Transverse colon (tissue), 4 donors: ENCODE results near the gene PAGE2B. TPM values are rescaled to one million over a fixed set of nuclear protein-coding genes. Genes with fewer than 3 reads are reported as not detected.

Experiments
- DNase-seq: peaks from one replicate; pipeline ENCODE4 v3.0.0-alpha.2; 2019
- H3K27ac ChIP-seq, 4 donors: fragments of 200-600 bp; sonication (generic); 2 replicates each; pipeline ENCODE4 v1.5.1; 2016 to 2018; ENCODE audit warnings: inconsistent platforms in 4 of 4
- H3K27me3 ChIP-seq: fragments of 200-600 bp; sonication (generic); 2 replicates; pipeline ENCODE4 v1.5.1; 2017; ENCODE audit warnings: inconsistent platforms
- H3K36me3 ChIP-seq, 4 donors: fragments of 200-600 bp; sonication (generic); 2 replicates each; pipeline ENCODE4 v1.5.1; 2017 to 2019; ENCODE audit warnings: inconsistent platforms in 4 of 4
- H3K4me1 ChIP-seq, 4 donors: fragments of 200-600 bp; sonication (generic); 2 replicates each; pipeline ENCODE4 v1.5.1; 2017 to 2020; ENCODE audit warnings: inconsistent platforms in 4 of 4
- H3K4me3 ChIP-seq, 4 donors: fragments of 200-600 bp; sonication (generic); 1 replicate in 1 of 4; 2 replicates in 3 of 4; pipeline versions ENCODE4 v1.5.1 to v1.6.1; 2017 to 2019; ENCODE audit warnings: inconsistent platforms in 4 of 4
- H3K9me3 ChIP-seq, 2 donors: fragments of 200-600 bp; sonication (generic); 2 replicates each; pipeline ENCODE4 v1.5.1; 2017 to 2019; ENCODE audit warnings: inconsistent platforms in 2 of 2
- EP300 ChIP-seq: sonication (generic); formaldehyde crosslinking; IDR thresholded peaks from one replicate; pipeline ENCODE4 v1.6.1; 2017; ENCODE audit warnings: antibody characterized with exemption, low read depth
- POLR2A ChIP-seq: fragments of 450-650 bp; IDR thresholded peaks from one replicate; pipeline ENCODE4 v1.6.1; 2016; ENCODE audit warnings: antibody characterized with exemption, mild to moderate bottlenecking, moderate library complexity
- POLR2AphosphoS5 ChIP-seq, 3 donors: sonication (generic); formaldehyde crosslinking; IDR thresholded peaks; one replicate each; pipeline ENCODE4 v1.6.1; 2016; ENCODE audit warnings: antibody characterized with exemption in 3 of 3
- WGBS, 2 donors: methylation state at CpG; one replicate each; pipeline ENCODE4 v1.1.5; 2018; ENCODE audit warnings: low coverage in 1 of 2; 5-methylcytosine and 5-hydroxymethylcytosine counted together
- in situ Hi-C, 4 donors: fragments of 200-750 bp; cut with MboI; loops; one replicate each; pipeline versions ENCODE4 v1.15.0 to v1.15.1; 2017; ENCODE audit warnings: low sequenced_read_pairs in 3 of 4, low pct_ligation_motif_present in 1 of 4, low pct_unique_long_range_greater_than_20kb in 1 of 4
- intact Hi-C: fragments of 100-400 bp; cut with DNase I; formaldehyde crosslinking; loops from one replicate; pipeline ENCODE4 v1.15.1; 2023; ENCODE audit warnings: low total_unique reads
- total RNA-seq, 4 donors: library from RNA; depleted of rRNA; stranded (reverse); fragments of >200 nt; gene quantifications; one replicate each; pipeline ENCODE4 v1.1.0, GENCODE V29; 2016
- TF ChIP-seq, protein P1 (sequence below), 5 experiments: fragments of 200-600 bp in 3 of 5; fragments of 450-650 bp in 2 of 5; sonication (generic) in 3 of 5; IDR thresholded peaks; 1 replicate in 2 of 5; 2 replicates in 3 of 5; pipeline ENCODE4 v1.5.1; 2016 to 2017; ENCODE audit warnings: antibody characterized with exemption in 5 of 5, inconsistent platforms in 3 of 5, mild to moderate bottlenecking in 2 of 5, moderate library complexity in 1 of 5

The PAGE2B gene
- total RNA-seq, 4 donors from 2014 or later, result 2.0 TPM; not detected in 3

DNA sequence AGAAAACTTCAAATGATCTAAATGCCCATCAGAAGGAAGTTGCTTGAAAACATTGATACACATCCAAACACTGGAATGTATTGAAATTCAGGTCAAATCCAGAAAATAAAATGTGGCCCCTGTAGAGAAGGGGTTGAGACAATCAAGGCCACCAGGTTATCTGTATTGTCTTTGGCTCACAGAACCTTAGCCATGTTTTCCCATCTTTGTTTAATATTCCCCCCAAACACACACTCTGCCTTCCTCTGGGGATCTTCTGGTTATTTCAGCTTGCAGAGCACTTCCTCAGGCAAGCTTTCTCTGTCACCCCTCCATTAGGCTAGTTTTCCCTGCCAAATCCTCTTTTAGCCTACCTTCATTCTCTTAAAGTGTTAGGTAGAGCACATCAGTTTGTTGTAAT, 44.4 kb downstream of the PAGE2B start:
- in situ Hi-C loops (no loop called here), intact Hi-C loops (no loop called here)
- Histone ChIP-seq H3K4me3 (no peak overlapping the region), H3K27ac (no peak overlapping the region), H3K4me1 (no peaks in the 10 kb centered on the region), H3K36me3 (no peaks in the 10 kb centered on the region), H3K27me3 (no peaks in the 10 kb centered on the region), H3K9me3 (no peaks in the 10 kb centered on the region)
- TF ChIP-seq POLR2A (no peak), EP300 (no peak), POLR2AphosphoS5 (IDR thresholded peaks at IDR 0.05) (no peak)
- TF ChIP-seq, protein P1, sequence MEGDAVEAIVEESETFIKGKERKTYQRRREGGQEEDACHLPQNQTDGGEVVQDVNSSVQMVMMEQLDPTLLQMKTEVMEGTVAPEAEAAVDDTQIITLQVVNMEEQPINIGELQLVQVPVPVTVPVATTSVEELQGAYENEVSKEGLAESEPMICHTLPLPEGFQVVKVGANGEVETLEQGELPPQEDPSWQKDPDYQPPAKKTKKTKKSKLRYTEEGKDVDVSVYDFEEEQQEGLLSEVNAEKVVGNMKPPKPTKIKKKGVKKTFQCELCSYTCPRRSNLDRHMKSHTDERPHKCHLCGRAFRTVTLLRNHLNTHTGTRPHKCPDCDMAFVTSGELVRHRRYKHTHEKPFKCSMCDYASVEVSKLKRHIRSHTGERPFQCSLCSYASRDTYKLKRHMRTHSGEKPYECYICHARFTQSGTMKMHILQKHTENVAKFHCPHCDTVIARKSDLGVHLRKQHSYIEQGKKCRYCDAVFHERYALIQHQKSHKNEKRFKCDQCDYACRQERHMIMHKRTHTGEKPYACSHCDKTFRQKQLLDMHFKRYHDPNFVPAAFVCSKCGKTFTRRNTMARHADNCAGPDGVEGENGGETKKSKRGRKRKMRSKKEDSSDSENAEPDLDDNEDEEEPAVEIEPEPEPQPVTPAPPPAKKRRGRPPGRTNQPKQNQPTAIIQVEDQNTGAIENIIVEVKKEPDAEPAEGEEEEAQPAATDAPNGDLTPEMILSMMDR (IDR thresholded peaks at IDR 0.05), result no peak
- DNase-seq, result no peak

- in situ Hi-C loops (no loop called here), intact Hi-C loops (no loop called here)
- TF ChIP-seq POLR2A, result no peak
- no peak for TF ChIP-seq POLR2AphosphoS5 (IDR thresholded peaks at IDR 0.05)
- TF ChIP-seq EP300, result no peak
- TF ChIP-seq, protein P1 (IDR thresholded peaks at IDR 0.05), result no peak
- Histone ChIP-seq H3K27me3 (no peaks in the 10 kb centered on the region), H3K4me3 (no peak overlapping the region), H3K27ac (no peak overlapping the region), H3K9me3 (no peaks in the 10 kb centered on the region), H3K4me1 (no peaks in the 10 kb centered on the region), H3K36me3 (no peaks in the 10 kb centered on the region)
- 46 to 71% methylated on average over 1 of the region's 1 CpG for WGBS, 2 donors
- no peak for DNase-seq
Measured at GRCh38 chrX:55119712-55120111, 44.9 kb downstream of the PAGE2B start.

- TF ChIP-seq POLR2AphosphoS5 (IDR thresholded peaks at IDR 0.05), result no peak
- TF ChIP-seq POLR2A, result no peak
- no peak for TF ChIP-seq EP300
- TF ChIP-seq, protein P1 (IDR thresholded peaks at IDR 0.05), result no peak
- WGBS, 2 donors, result 37 to 83% methylated on average over 1 to 2 of the region's 2 CpGs
- intact Hi-C loops, result no loop called here
- no peak for DNase-seq
- in situ Hi-C loops, result no loop called here
- H3K36me3 ChIP-seq, result no peaks in the 10 kb centered on the region
- H3K4me1 ChIP-seq, result no peaks in the 10 kb centered on the region
- no peak overlapping the region for H3K27ac ChIP-seq
- H3K27me3 ChIP-seq, result no peaks in the 10 kb centered on the region
- H3K9me3 ChIP-seq, result no peaks in the 10 kb centered on the region
- no peak overlapping the region for H3K4me3 ChIP-seq
Measured at GRCh38 chrX:55120761-55121358, 46.0 kb downstream of the PAGE2B start.

DNA sequence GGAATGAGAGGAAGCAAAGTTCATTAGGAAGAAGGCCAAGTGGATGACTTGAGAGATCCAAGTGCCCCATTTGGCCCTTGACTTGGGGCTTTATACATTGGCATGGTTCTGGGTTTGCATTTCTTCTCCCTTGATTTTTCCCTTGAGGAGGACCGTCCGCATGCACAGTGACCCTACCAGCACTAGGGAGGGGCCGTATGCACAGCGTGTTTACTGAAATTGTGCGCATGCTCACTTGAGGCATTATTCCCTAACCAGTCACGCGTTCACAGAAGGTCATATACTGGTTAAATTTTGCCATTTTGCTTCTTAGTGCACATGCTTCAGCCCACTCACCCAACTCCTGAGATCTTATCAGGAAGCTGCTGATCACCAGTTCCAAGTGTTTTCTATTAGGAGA, 49.1 kb downstream of the PAGE2B start:
- H3K27ac ChIP-seq, result no peak overlapping the region
- H3K36me3 ChIP-seq, result no peaks in the 10 kb centered on the region
- intact Hi-C loops, result no loop called here
- no peak for TF ChIP-seq POLR2A
- TF ChIP-seq, protein P1 (IDR thresholded peaks at IDR 0.05), result no peak
- TF ChIP-seq EP300, result no peak
- TF ChIP-seq POLR2AphosphoS5 (IDR thresholded peaks at IDR 0.05), result no peak
- H3K4me3 ChIP-seq, result no peak overlapping the region
- WGBS, 2 donors, result 80% methylated on average over 7 of the region's 7 CpGs; no CpG with 5 or more reads in 1 of the 2 donors
- no peaks in the 10 kb centered on the region for H3K4me1 ChIP-seq
- H3K27me3 ChIP-seq, result no peaks in the 10 kb centered on the region
- H3K9me3 ChIP-seq, result no peaks in the 10 kb centered on the region
- DNase-seq, result no peak
- in situ Hi-C loops, result no loop called here
